Measurements from ENCODE around the gene OR2C3.

Gene OR2C3

GRCh38 chr1:247540581-247540980 is 4.3 kb upstream of the OR2C3 start:
- in situ Hi-C loops (cut with MboI; ENCODE audit: low pct_unique_long_range_greater_than_20kb, low sequenced_read_pairs, unreplicated experiment): no loop called here
- DNase-seq (ENCODE audit: low spot score): no peak
- TF ChIP-seq CTCF (IDR thresholded peaks at IDR 0.05; ENCODE audit: extremely low read depth, insufficient read depth, missing control alignments): no peak

GRCh38 chr1:247539215-247539614 is 3.0 kb upstream of the OR2C3 start:
- no peak for TF ChIP-seq CTCF (IDR thresholded peaks at IDR 0.05; ENCODE audit: extremely low read depth, insufficient read depth, missing control alignments)
- no peak for DNase-seq (ENCODE audit: low spot score)
- in situ Hi-C loops (cut with MboI; ENCODE audit: low pct_unique_long_range_greater_than_20kb, low sequenced_read_pairs, unreplicated experiment): no loop called here

GRCh38 chr1:247538561-247538960 is 2.3 kb upstream of the OR2C3 start:
- in situ Hi-C loops (cut with MboI; ENCODE audit: low pct_unique_long_range_greater_than_20kb, low sequenced_read_pairs, unreplicated experiment): no loop called here
- DNase-seq (ENCODE audit: low spot score): no peak
- TF ChIP-seq CTCF (IDR thresholded peaks at IDR 0.05; ENCODE audit: extremely low read depth, insufficient read depth, missing control alignments): no peak

- in situ Hi-C loops (cut with MboI; ENCODE audit: low pct_unique_long_range_greater_than_20kb, low sequenced_read_pairs, unreplicated experiment): no loop called here
- no peak for DNase-seq (ENCODE audit: low spot score)
- no peak for TF ChIP-seq CTCF (IDR thresholded peaks at IDR 0.05; ENCODE audit: extremely low read depth, insufficient read depth, missing control alignments)
These were observed 838 bp downstream of the OR2C3 start for GRCh38 chr1:247535402-247535801.

GRCh38 chr1:247531937-247532336 is 4.3 kb downstream of the OR2C3 start:
- peak; percentile 23 for TF ChIP-seq CTCF (IDR thresholded peaks at IDR 0.05; ENCODE audit: extremely low read depth, insufficient read depth, missing control alignments)
- no peak for DNase-seq (ENCODE audit: low spot score)
- in situ Hi-C loops (cut with MboI; ENCODE audit: low pct_unique_long_range_greater_than_20kb, low sequenced_read_pairs, unreplicated experiment): no loop called here

- no peak for DNase-seq (ENCODE audit: low spot score)
- no peak for TF ChIP-seq CTCF (IDR thresholded peaks at IDR 0.05; ENCODE audit: extremely low read depth, insufficient read depth, missing control alignments)
- in situ Hi-C loops (cut with MboI; ENCODE audit: low pct_unique_long_range_greater_than_20kb, low sequenced_read_pairs, unreplicated experiment): no loop called here
These were observed 5.5 kb downstream of the OR2C3 start for GRCh38 chr1:247530785-247531184.

- in situ Hi-C loops (cut with MboI; ENCODE audit: low pct_unique_long_range_greater_than_20kb, low sequenced_read_pairs, unreplicated experiment): no loop called here
- no peak for TF ChIP-seq CTCF (IDR thresholded peaks at IDR 0.05; ENCODE audit: extremely low read depth, insufficient read depth, missing control alignments)
- no peak for DNase-seq (ENCODE audit: low spot score)
These were observed 6.4 kb downstream of the OR2C3 start for GRCh38 chr1:247529771-247530355.
